GM11168 (cell line): ENCODE results near the gene CACNB4.

Source experiments
- in situ Hi-C: fragments of 300-500 bp; cut with MboI; formaldehyde crosslinking; loops from one replicate; pipeline ENCODE4 v1.12.0; 2022; ENCODE audit warnings: low sequenced_read_pairs; ENCODE audit not compliant: unreplicated experiment

The CACNB4 gene

DNA sequence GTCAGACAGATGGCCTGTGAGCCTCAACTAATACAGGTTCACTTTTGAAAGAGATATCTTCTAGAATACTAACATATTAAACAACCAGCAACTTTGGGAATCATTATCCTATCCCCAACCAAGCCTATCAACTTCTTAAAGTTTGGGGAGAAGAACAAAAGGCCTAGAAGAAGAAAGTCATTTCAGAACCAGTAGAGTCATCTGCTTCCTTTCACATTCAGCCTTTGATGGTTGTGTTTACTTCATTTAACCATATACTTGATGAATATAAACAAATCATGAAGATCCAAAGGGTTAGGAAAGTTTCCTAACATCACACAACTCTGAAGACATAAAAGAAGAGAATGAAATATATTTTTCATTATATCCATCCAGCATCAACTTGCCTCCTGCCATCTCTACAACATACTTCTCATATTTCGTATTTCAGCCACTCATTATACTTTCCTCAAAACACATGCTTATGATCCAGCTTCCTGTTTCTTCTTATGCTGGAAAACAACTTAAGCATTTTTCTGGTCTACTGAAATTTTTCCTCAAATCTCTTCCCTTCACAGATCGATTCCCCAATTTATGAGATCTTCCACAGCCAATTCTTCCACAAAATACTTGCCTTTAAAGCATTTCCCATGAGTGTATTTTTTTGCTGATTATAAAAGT is 114.3 kb downstream of the CACNB4 start:
- in situ Hi-C loops, result no loop called here

- in situ Hi-C loops, result no loop called here
Measured at GRCh38 chr2:151983221-151983620, 115.6 kb downstream of the CACNB4 start.

DNA sequence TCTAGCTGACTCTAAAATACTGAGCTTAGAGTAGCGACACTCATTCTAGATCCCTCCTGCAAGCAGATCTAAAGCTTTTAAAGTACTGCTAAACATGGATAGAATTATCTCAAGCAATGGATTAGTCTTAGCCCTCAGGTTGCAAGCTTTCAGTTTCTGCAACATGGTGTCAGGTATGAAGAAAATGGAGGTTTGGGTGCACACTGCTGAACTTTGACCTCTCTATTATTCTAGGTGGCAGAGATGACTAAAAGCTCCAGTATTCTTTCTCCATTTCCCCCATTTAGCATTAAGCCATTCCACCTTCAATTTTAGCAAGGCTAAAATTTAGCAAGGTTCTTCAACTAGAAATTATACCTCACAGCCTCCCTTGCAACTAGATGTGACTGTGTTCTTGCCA is 117.0 kb downstream of the CACNB4 start:
- in situ Hi-C loops, result no loop called here

DNA sequence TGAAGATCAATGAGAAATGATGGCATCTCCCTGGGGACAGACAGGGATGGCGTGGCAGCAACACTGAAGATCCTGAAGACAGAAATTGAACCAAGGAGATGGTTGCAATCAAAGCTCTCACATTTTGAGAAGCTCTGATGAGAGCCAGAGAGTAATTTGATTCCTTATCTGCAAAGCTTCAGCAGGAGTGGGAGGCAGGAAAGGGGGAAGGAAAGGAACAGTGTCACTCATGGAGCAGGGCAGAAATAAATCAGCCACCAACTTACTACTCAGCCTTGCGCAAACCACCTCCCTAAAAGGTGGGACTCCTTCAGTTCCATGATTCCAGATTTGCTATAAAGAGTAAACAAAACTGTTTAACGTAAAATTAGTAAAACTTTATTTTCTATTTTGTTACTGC is 119.2 kb downstream of the CACNB4 start:
- in situ Hi-C loops, result no loop called here

- in situ Hi-C loops, result no loop called here
Measured at GRCh38 chr2:151978709-151979108, 120.1 kb downstream of the CACNB4 start.

DNA sequence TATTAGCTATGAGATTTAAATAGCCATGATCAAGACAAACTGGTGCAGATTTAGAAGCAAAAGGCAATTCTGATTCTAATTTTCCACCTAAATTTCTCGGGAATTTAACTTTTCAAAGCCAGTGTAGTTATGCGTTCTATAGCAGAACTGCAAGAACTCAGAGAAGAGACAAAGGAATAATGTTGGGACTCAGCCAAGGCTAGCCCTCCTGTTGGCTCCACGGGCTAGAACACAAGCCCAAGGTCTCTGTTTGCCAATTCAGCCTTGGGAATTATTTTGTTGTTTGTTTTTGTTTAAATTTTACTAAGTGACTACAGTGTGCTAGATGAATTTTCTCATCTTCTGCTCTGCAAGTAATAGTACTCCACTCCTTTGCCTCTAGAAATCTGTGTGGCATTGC is 121.2 kb downstream of the CACNB4 start:
- in situ Hi-C loops, result no loop called here

- in situ Hi-C loops, result no loop called here
Measured at GRCh38 chr2:151976945-151977353, 121.9 kb downstream of the CACNB4 start.

- in situ Hi-C loops, result no loop called here
Measured at GRCh38 chr2:151975460-151976414, 123.1 kb downstream of the CACNB4 start.

DNA sequence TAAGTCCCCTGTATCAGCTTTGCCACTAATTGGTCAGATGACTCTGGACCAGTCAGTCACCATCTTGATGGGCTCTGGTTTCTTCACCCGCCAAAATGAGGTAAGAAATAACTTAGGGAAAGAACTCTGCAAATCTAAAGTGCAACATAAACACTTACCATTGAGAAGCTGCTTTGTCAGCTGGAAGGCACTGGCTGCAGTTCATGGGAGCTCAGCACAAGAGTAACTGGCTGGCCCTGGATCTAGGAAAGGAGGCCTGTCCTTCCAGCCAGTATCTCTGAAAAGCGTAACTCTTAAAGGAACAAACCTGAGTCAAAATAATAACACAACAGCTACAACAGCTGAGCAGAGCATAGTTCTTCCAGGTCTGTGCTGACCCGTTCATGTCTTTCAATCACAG is 123.9 kb downstream of the CACNB4 start:
- in situ Hi-C loops, result no loop called here

- in situ Hi-C loops, result no loop called here
Measured at GRCh38 chr2:151973901-151974199, 125.0 kb downstream of the CACNB4 start.

- in situ Hi-C loops, result no loop called here
Measured at GRCh38 chr2:151973013-151973900, 125.6 kb downstream of the CACNB4 start.

GRCh38 chr2:151972241-151973012 is 126.4 kb downstream of the CACNB4 start:
- in situ Hi-C loops, result no loop called here

DNA sequence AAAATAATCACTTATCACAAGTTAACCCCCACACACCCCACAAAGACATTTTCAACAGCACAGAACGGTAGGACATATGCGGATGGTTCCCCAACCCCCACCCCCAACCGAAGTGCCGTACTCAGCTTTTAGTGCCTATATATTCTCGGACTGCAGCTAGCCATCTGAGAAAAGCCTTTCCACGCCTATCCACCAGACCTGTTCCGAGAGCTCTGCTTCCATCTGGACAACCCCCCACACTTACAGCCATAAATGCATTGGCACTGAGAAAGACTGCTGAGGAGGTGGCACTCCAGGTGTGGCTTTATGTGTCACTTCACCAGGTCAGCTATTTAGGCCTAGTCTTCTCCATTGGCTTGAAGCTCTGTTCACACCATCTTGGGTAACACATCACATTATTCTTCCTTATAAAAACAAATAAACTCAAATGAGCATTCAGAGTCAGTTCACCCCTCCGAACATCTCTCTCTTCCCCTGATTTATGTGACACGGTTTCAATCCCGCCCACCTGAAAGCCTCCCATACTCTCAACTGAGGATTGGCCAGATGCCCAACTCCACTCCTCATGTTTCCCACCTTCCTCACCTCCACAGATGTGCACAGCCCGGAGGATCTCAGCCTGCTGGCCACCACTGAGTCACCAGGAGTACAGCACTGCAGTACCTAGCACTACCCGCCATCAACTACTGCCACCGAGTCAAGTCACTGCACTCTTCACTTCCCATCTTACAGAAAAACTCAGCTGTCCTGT is 127.4 kb downstream of the CACNB4 start:
- in situ Hi-C loops, result no loop called here

DNA sequence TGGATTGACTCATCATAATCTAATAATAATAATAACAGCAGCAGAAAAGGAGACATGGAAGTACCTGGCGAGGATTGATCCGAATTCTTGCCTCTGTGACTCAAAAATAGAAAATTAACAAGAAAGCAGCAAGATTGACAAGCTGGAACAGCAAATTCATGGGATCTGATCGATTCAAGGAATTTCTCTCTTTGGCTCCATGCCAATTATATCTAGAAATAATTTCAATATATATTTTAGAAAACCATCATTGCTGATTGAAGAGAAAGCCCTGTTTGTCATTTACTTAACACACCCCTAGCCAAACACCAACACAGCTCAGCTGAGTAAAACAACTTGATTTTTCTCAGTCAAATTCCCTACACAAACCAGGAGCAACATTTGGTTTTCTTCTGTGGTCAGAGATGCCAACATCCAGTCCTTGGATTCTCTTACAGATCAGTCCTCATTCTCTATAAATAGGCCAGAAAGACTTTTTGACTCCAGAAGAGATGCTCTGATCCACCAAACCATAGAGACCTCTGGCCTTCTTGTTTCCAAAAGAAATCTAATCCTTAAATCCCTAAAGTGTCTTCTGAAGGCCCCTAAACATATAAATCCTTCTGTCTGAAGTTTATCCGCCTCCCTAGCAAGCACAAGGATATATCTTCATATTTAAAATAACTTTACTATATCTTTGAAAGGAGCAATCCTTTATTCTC is 129.9 kb downstream of the CACNB4 start:
- in situ Hi-C loops, result no loop called here

DNA sequence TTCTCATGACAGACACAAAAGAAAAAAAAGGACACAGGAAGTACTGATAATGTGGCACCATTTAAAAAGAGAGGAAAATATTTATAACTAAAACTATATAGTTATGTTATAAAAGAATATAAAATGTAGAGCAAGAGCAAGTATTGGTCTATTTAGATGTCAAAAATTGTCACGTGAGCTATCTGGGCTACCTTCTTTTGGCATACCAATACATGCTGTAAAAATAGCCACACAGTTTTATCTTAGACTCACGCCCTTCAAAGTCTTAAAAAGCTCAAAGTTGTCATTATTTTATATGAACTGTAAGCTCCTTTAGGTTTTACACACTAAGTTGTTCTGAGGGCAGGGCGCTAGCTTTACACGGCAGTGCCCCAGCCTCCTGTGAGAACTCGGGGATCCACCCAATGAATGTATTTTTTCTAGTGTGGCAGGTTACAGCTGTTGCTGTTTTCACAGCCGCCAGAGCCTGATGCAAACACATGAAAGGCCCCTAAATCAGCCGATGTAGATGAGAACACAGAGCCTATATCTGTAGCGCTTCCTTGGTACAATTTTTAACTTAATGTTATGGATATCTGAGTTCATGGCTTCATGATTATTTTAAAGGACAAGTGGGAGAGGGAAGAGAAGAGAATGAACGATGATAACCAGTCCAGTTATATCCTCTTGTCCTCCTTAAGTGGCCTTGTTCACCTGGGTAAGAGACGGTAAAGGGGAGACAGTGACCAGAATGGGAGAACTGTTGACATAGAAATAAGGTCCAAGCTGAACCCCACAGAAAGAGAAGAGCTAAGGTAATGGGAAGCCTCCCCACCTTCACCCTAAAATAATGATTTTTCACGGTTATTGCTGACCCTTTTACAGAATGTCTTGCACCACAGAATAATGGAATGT is 130.8 kb downstream of the CACNB4 start:
- in situ Hi-C loops, result no loop called here

DNA sequence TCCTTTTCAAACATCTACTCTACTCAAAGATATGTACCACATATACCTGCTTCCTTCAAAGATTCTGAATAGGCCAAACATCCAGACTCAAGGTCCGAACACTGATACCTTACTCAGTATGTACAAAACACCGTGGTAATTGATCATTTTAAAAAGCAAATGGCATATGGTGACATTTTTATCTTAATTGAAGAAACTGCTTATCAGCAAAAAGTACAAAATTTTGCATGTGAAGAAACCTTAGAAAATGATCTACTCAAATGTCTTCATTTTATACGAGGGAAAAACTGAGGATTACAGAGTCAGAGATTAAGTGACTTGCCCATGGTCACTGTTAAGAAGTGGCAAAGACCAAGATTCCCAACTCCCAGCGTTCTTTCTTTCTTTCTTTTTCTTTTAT is 133.0 kb downstream of the CACNB4 start:
- in situ Hi-C loops, result no loop called here

DNA sequence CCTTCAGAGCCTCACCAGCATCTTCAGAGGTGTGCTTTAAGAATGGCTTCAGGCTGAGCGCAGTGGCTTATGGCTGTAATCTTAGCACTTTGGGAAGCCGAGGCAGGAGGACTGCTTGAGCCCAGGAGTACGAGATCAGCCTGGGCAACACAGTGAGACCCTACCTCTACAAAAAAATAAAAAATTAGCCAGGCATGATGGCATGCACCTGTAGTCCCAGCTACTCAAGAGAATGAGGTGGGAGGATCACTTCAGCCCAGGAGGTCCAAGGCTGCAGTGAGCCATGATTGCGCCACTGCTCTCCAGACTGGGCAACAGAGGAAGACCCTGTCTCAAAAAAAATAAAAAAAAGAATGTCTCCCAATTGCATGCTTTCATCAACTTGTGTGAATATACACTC is 137.3 kb downstream of the CACNB4 start:
- in situ Hi-C loops, result no loop called here

DNA sequence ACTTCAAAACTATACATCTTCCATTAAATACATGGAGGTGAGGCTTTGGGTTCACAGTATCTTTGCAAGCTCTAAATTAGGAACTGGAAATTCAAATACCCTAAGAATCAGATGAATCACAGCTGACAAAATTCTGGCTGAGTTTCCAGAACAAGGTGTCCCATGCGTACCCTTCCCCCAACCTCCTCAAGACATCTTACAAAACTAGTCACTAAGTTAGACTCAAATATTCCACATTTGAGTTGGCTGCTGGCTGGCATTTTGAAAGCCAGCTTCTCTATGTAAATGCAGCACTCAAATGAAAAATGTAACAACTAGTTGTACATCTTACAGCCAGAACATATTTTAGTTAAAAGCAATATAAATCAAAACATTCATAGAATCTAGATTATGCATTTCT is 139.6 kb downstream of the CACNB4 start:
- in situ Hi-C loops, result no loop called here
